ENCODE results near the gene SSH2.

- TF ChIP-seq EZH2phosphoT487 (IDR thresholded peaks at IDR 0.05; ENCODE audit: low read length): no peak
- TF ChIP-seq, protein P1, sequence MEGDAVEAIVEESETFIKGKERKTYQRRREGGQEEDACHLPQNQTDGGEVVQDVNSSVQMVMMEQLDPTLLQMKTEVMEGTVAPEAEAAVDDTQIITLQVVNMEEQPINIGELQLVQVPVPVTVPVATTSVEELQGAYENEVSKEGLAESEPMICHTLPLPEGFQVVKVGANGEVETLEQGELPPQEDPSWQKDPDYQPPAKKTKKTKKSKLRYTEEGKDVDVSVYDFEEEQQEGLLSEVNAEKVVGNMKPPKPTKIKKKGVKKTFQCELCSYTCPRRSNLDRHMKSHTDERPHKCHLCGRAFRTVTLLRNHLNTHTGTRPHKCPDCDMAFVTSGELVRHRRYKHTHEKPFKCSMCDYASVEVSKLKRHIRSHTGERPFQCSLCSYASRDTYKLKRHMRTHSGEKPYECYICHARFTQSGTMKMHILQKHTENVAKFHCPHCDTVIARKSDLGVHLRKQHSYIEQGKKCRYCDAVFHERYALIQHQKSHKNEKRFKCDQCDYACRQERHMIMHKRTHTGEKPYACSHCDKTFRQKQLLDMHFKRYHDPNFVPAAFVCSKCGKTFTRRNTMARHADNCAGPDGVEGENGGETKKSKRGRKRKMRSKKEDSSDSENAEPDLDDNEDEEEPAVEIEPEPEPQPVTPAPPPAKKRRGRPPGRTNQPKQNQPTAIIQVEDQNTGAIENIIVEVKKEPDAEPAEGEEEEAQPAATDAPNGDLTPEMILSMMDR (IDR thresholded peaks at IDR 0.05; ENCODE audit: low read length): no peak
Observed at GRCh38 chr17:29881256-29881655, 48.8 kb downstream of the SSH2 start.
